HT-29 (cell line): ENCODE measurements around the gene MTOR. TPM values are rescaled to one million over a fixed set of nuclear protein-coding genes. Genes with fewer than 3 reads are reported as not detected.
"Not testable (repeated sequence)": the region's sequence is repeated elsewhere in the genome, so short reads cannot be mapped to it uniquely, and the experiment has no call there.

Experiments used
- DNase-seq: peaks from one replicate; pipeline ENCODE4 v3.0.0-alpha.2; 2015; ENCODE audit warnings: low spot score
- total RNA-seq: library from RNA; depleted of rRNA; stranded (reverse); fragments of >200 nt; shearing (Covaris generic); gene quantifications from 2 replicates; pipeline ENCODE4 v1.2.3, GENCODE V29; 2014

MTOR gene
- total RNA-seq, 1 experiment from 2014 or later, result 38.0 TPM

DNA sequence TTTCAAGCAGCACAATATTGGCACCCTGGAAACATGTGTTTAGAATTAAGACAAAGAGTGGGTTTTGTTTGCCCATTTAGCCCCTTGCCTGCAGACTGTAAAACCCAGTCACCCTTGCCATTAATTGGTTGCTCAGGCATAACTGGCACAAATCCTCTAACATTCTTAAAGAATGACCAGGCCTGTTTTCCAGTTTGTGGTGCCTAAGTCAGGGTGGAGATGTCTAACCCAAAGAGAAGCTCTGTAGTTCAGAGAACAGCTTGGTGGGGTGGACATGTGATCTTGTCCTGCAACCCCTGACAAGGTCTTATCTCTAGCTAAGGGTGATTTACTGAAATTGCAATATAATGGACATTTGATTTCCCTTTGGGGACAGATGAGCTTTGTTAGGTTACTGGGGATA lies 82.0 kb downstream of the MTOR start:
- DNase-seq, result no peak

DNA sequence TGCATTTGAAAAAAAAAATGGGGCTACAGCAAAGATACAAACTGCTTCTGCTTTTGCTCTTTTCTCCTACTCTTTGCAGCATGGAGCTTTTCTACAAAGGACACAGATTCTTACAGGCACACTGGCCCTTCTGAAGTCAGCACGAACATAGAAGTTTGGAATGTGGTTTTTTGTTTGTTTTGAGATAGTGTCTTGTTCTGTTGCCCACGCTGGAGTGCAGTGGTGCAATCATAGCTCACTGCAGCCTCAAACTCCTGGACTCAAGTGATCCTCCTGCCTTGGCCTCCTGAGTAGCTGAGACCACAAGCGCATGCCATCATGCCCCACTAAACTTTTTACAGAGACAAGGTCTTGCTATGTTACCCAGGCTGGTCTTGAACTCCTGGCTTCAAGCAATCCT lies 82.6 kb downstream of the MTOR start:
- not testable (repeated sequence) for DNase-seq

DNA sequence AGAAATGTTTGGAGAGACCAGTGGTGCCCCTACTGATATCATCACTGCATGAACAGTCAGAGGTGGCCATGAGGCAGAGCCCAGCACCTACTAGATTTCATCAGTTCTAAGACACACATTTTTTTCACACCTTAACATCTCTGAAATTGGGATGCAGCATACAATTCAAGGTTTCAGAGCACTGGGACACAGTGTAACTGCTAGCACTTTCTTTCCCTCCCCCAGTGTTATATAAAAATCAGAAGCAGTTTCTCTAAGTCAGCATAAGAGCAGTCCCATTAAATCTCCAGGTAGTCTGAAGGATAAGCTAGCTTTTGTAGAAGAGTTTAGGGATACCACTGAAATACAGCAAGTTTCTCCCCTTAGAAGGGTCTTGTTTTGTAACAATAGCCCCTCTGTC lies 83.2 kb downstream of the MTOR start:
- DNase-seq, result no peak

DNA sequence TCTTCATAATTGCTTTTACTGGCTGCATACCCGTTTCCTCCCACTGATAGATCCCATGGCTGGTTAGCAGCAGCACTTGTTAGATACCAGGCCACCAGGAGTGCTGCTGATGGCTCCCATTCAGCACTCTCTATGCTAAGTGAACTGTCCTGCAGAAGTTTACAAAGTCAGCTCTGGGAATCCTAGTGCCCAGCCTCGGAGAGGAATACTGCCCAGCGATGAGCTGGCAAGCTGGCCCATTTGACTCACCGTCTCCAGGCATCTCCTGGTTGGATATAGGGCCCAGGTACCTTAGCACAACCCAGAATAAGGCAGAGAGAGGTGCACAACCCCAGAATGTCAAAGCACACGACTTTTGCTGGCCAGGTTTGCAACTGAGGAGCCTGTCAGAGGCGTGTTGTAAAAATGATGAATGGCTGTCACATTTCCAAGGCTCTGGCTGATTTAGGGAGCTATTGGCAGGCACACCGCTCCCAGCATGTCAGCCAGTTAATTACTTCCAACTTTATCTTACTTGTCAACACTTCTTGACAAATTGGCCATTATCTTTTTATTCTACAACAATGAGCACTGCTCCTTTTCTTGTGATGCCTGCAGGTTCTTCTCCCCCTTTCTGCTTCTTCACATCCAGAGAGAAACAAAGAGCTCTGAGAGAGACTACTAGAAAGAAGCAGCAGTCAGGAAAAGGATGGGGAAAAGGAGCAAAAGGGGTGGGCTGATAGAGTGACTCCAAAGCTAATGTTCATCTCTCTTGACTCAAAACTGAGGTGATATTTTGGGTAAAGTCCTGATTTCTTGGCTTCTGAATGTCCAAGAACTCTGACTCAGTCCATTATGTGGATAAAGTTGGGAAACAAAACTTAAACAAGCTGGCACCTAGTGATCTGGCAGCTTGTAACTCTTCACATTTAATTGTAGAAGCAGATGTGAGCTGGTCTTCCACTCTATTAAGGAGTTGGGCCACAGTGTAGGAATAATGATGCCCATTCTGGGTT lies 84.0 kb downstream of the MTOR start:
- no peak for DNase-seq

DNA sequence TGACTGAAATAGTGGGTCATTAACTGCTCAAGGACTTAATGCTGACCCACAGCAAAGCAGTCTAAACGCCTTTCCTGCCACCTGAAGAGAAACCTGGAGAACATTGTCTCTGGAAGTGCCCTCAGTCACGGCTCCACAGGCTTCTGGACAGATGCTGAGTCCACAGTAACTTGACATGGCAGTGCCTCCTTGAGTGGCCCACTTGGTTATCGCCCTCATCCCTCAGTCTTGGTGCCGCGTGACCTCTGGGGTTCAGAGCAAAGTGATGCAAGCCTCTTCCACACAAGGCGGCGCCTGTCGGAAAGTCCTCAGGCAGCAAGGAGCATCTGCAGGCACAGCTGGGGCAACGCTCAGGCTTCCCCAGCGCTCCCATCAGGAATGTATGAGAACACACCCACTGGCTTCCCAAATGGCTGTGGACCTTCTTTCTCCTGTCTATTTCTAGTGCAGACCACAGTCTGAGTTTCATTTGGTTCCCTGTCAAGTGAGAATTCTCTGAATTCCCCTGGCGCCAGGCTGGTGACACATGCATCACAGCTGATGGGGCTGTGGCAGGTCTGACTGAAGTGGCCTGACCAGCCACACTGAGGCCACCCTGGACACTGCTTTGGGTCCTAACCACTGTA lies 86.2 kb downstream of the MTOR start:
- no peak for DNase-seq

DNA sequence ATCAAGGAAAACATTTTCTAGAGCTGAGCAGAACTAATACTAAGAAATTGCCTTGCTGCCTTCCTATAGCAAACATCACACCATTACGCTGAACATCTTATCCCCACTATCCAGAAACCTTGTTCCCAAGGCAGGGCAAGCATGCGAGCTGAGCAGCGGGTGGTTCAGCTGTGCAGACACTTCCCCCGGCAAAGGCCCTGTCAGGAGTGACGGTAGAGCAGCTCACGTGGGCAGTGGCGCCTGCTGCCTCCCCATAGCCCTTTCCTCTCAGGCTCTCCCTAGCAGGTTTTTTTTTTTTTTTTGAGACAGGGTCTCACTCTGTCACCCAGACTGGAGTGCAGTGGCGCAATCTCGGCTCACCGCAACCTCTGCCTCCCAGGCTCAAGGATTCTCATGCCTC lies 86.9 kb downstream of the MTOR start:
- no peak for DNase-seq

DNA sequence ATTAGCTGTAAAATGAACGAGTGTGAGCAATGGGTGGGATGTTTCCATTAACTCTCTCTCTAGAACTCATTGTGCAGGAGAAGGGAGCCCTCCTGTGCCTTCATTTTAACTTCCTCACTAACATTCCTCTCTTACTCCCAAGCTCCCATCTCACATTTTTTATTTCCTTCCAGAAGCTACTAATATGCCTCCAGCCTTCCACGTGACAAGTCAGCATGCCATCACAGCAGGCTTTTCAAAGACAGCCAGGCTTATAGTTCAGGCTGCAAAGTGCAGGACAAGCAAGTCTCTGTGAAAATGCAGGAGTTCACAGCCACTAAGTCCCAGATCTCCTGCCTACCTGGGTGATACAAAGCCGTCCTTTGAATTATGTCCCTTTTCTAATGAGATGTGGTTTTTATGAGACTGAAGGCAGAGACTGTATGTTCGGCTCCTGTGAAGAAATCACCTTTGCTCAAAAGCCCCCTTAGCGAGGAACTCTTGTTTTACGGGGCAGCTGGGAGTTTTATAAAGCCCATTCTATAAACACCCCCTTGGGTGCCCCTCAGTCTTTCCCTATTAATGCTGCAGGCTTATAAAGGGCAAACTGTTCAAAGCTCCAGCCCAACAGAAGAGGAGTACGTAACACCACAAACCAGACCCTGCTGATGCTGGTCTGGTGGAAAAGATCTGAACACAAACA lies 87.9 kb downstream of the MTOR start:
- DNase-seq, result no peak

DNA sequence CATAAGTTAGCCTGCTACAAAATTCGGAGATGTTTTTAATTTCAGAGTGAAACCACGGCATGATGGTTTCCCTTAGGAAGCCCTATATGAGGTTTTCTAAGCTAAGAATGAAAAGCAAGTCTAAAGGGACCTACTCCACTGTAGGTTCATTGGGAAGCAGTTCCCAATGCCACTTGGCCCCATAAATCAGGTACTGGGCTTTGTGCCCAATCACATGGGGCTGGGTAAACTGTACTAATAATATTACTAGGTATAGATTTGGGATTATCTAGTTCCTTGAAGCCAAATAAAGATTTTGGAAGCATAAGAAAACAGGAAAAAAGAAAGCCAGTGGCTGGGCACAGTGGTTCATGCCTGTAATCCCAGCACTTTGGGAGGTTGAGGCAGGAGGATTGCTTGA lies 92.2 kb downstream of the MTOR start:
- no peak for DNase-seq

DNA sequence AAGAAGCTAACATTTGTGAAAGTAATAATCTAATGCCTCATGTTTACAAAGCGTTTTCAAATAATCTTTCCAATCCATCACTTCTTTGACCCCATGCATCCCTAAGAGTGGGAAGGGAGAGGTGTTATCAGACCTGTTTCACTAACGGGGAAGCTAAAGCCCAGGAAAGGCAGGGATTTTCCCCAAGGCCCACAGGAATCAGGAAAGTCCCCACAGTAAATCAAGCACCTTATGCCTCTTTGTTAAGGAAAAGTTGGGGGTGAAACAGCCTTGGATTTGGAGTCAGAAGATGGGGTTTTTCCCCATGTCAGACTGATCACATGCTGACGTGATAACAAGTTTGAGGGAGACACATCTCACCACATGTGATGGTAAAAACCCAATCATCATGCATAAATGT lies 93.1 kb downstream of the MTOR start:
- DNase-seq, result no peak

DNA sequence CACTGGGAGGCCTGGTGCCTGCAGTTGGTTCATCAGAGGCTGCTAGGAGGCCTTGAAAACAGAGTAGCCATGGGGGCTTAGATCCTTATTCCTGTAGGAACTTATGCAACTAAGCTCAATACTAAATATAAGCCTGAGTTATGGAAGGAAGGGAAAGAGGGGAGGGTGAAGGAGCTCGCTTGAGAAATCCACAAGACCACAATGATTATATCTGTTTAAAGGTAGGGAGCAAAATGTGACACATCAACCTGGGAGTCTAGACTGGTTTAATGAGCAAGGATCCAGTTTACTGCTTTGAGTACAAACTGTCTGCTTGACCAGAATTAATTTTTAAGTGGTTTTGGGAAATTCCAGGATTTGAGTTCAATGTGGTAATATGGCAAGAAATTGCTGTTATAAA lies 93.6 kb downstream of the MTOR start:
- no peak for DNase-seq

DNA sequence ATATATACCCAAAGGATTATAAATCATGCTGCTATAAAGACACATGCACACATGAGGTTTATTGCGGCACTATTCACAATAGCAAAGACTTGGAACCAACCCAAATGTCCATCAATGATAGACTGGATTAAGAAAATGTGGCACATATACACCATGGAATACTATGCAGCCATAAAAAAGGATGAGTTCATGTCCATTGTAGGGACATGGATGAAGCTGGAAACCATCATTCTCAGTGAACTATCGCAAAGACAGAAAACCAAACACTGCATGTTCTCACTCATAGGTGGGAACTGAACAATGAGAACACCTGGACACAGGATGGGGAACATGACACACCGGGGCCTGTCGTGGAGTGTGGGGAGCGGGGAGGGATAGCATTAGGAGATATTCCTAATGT lies 95.6 kb downstream of the MTOR start:
- not testable (repeated sequence) for DNase-seq

DNA sequence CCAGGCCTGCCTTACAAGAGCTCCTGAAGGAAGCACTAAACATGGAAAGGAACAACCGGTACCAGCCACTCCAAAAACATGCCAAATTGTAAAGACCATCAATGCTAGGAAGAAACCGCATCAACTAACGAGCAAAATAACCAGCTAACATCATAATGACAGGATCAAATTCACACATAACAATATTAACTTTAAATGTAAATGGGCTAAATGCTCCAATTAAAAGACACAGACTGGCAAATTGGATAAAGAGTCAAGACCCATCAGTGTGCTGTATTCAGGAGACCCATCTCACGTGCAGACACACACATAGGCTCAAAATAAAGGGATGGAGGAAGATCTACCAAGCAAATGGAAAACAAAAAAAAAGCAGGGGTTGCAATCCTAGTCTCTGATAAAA lies 99.6 kb downstream of the MTOR start:
- not testable (repeated sequence) for DNase-seq

DNA sequence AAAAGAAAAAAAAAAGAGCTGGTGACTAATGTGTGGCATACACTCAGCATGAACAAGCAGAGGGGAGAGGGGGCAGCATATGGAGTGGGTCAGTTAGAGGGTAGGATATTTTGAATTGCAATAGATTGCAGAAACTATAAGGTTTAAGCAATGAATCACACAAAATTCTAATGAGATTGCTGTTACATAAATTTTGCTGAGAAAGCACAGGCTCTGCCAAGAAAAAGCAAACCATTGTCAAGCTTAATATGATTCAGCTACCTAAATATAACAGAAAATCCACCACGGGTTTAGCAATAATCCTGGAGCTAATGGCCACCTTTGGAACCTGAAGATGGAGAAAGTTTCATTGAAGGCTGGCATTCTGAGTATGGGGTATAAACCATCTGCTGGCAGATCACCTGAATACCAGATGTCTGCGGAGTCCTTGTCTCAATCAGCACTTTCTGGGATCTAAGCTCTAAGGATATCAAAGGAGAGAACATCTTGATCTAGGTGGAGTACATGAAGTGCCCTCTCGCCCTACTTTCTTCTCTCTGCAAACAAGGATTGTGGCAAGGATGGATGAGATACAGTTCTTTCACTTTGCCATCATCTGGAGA lies 103.5 kb downstream of the MTOR start:
- no peak for DNase-seq

DNA sequence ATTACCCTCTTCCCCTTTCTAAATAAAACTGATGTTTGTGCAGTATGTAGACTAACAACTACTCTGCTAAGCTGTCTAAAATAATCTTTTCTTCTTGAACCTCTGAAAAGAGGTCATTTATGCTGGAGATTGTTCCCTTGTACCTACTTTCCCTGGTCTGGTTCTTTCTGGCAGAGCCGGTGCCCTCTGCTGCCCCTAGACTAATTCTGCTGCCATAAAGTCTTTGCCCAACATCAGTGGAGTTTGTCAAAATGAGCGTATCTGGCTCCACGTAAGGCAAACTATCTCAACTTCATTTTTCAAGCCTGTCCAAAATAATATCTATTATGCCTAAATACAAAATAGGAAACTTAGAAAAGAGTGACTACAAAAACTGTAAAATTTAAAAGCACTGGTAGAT lies 104.1 kb downstream of the MTOR start:
- no peak for DNase-seq

DNA sequence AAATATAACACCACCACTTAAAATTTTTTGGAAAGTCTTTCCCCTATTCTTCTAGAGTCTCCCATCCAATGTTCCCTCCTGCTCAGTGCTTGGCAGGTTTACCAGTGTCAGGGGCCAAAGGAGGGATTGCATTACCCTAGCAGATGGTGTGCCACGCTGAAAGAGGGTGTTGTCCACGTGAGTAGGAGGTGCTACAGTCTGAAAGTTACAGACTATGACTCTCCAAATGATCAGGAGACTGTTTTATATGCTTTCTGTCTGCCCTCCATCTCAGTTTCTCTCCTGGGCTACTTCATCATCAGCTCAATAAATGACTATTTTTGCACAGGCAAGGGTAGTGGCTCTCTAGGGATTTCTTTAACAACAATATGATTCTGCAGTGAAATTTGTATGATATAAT lies 104.5 kb downstream of the MTOR start:
- DNase-seq, result no peak

DNA sequence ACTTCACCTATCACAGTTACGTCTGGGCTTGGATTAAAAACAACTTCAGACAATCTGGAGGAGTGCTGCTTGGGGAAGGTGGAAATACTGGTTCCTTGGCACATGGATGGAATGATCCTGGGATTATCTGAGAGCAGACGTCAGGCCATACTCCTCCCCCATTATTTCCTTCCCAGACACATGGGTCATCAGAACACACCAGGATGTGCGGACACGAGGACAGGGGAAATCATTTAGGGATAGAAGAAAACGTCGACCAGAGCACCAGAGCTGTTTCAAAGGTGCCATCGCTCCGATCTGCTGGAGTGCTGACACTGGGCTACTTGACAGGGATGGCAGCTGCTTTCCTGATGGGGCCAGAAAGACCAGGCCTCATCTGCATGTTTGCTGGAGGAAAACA lies 105.0 kb downstream of the MTOR start:
- DNase-seq, result no peak

DNA sequence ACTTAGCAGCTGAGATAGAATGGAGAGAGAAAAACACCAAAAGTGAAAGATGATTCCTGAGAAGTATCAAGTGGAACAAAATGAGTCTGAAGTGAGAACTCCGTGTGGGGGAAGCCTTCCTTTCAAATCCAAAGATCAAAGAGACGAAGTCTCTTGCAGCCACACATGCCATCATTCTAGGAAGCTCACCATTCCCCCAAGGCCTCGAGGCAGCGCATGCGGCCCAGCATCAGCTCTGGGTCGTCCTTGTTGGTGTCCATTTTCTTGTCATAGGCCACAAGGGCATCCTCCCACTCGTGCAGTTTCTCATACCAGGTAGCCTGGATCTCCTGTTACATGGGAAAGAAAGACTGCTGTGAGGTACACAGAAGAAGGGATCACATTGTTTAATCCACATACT lies 105.4 kb downstream of the MTOR start:
- DNase-seq, result no peak

DNA sequence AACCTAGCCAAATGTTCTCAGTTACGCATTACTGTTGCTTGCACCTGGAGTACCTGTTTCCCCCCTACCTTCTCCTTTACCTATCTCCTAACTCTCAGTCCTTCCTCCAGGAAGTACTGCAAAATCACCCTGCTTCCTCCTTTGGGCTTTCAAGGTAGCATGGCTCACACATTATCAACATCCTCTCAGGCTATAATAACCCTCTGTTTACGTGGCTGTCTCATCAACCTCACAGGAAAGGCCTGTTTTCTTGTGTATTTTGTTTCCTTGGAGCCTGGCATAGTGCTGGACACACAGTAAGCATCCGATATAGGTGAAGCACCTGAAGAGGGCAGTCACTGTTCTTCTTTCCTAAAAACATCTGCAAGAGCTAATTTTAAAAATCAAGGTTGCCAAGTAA lies 105.9 kb downstream of the MTOR start:
- DNase-seq, result no peak

DNA sequence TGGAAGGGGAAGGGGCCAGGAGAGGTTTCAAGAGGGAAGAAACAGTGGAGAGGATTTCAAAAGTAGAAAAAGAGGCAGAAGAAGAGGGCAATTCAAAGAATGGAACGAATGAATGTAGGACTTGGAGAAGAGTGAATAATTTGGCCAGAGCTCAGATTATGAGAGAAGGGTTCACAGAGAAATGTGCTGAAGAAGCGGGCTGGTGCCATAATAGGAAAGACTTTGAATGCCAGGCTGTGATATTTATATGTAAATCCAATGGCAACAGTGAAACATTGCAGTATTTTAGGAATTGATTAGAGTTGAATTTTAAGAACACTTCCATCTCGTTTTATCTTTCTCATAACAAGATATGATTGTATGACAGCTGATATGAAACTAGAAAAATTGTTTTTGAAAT lies 109.2 kb downstream of the MTOR start:
- DNase-seq, result no peak

DNA sequence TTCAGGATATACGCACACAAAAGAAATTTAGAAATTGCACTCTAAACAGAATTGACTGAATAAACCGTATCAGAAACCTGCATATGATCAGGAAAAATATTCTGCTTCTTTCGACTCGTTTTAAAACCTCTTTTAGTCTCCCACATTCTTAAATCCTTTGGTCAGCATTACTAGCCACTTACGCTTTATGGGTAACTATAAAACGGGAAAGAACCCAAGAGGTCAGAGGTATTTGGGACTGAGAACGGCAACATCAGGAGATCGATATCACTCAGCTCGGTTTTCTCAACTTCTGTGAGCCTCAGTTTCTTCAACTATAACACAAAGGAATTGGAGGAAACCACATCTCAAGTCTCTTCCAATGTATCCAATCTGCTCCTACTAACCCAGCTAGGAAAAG lies 109.6 kb downstream of the MTOR start:
- no peak for DNase-seq

DNA sequence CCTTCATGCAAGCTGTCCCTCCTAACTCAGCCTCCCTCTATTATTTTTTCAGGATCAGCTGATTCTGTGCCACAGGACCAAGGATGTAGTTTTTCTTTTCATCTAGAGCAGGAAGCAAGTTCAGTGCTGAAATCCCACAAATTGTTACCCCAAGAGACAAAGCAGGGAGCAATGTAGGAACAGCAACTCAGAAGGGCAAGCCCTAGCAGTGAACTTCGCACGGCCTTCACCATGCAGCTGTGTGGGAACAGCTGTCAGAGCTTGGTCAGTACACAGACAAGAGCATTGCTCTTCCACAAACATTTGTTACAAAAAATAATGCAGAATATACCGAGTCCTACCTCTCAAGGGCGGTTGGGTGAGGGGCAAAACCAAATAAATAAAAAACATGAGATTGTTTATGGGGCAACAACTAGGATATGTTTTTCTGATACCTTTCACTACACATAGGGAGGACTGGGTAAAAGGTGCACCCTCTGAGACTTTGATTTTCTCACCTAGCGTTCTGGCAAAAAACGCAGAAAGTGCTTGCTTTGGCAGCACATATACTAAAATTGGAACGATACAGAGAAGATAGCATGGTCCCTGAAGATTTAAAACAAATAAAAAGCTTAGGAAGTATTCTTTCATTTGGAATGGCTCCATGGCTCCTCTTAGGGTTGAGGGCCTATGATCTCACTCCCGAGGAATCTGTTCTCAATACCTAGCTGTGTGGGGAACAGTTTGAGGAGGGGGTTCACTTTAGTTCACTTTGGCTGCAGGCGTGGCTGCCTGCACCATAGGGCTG lies 110.3 kb downstream of the MTOR start:
- no peak for DNase-seq
